ENCODE measurements around the gene USP7. TPM values are rescaled to one million over a fixed set of nuclear protein-coding genes. Genes with fewer than 3 reads are reported as not detected.

USP7 gene
- total RNA-seq, 2 donors from 2014 or later, result 114 to 140 TPM

DNA sequence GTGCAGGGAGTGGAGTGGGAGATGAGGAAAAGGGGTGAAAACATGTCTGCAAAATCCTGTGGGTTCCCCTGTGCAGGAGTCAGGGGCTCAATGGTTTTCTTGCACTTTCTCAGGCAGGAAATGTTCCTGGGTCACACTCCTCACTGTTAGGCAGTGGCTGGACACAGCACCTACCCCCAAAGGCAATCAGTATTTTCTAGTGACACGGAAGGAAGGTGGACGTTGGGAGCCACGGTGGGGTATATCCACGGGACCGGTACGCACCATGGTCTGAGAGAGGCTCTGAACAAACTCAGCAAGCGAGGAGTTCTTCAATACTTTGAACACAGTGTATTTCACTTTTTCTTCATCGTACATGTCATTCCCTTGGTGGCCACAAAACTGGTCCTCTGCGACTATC, 60.7 kb downstream of the USP7 start:
- peaks cover 95% of the 10 kb centered on the region for H3K36me3 ChIP-seq (ENCODE audit: control insufficient read depth, insufficient read depth, low read length)
- WGBS, 2 experiments (ENCODE audit: insufficient coverage in 1 of 2, insufficient read length in 1 of 2), result 95 to 96% methylated on average over 4 to 9 of the region's 9 CpGs
- H3K9me3 Mint-ChIP-seq, result no peaks in the 10 kb centered on the region
- no peaks in the 10 kb centered on the region for H3K4me1 ChIP-seq (ENCODE audit: control insufficient read depth, insufficient read depth, low read length)
- no peak overlapping the region for H3K4me3 ChIP-seq (ENCODE audit: low read length)
- no peaks in the 10 kb centered on the region for H3K27me3 ChIP-seq (ENCODE audit: control insufficient read depth, insufficient read depth, low read length, poor library complexity, severe bottlenecking)
- H3K4me3 Mint-ChIP-seq, result no peak overlapping the region
- peaks cover 2% of the 10 kb centered on the region for H3K4me1 Mint-ChIP-seq
- H3K9me3 ChIP-seq (ENCODE audit: control insufficient read depth, low read length), result no peaks in the 10 kb centered on the region
- no peak overlapping the region for H3K27ac ChIP-seq (ENCODE audit: low read depth, low read length)
- no peaks in the 10 kb centered on the region for H3K27me3 Mint-ChIP-seq (ENCODE audit: insufficient read depth)
- no peak overlapping the region for H3K9ac ChIP-seq (ENCODE audit: extremely low read depth, low read length, poor library complexity, severe bottlenecking)
- H3K36me3 Mint-ChIP-seq (ENCODE audit: low read depth), result peaks cover 86% of the 10 kb centered on the region
- TF ChIP-seq, protein P1, sequence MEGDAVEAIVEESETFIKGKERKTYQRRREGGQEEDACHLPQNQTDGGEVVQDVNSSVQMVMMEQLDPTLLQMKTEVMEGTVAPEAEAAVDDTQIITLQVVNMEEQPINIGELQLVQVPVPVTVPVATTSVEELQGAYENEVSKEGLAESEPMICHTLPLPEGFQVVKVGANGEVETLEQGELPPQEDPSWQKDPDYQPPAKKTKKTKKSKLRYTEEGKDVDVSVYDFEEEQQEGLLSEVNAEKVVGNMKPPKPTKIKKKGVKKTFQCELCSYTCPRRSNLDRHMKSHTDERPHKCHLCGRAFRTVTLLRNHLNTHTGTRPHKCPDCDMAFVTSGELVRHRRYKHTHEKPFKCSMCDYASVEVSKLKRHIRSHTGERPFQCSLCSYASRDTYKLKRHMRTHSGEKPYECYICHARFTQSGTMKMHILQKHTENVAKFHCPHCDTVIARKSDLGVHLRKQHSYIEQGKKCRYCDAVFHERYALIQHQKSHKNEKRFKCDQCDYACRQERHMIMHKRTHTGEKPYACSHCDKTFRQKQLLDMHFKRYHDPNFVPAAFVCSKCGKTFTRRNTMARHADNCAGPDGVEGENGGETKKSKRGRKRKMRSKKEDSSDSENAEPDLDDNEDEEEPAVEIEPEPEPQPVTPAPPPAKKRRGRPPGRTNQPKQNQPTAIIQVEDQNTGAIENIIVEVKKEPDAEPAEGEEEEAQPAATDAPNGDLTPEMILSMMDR (conservative IDR thresholded peaks at IDR 0.05), result no peak
- DNase-seq, result no peak
- H3K27ac Mint-ChIP-seq, result peak overlapping the region; percentile 26

DNA sequence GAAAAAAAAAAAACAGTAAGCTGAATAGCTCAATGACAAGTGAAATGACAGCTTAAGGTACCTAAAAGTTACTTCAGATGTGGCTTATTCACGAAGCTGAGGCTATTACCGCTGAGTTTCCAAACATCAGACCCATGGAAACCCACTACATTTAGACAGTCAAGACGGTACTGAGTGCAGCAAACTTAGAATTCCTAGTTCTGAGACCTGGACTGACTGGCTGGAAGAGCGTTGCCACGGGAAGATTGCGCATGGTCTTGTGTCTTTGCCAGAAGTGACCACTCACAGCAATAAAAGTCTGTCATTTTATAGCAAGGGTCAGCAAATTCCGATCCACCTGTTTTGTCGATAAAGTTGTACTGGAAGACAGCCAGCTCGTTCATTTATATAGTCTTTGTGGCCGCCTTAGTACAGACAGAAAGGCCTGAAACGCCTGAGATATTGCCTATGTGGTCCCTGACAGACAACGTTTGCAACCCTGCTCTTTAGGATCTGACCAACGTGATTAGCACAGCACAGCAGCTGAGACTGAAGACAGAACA, 62.3 kb downstream of the USP7 start:
- Histone ChIP-seq H3K36me3 (ENCODE audit: control insufficient read depth, insufficient read depth, low read length) (peaks cover 93% of the 10 kb centered on the region), H3K4me1 (ENCODE audit: control insufficient read depth, insufficient read depth, low read length) (no peaks in the 10 kb centered on the region), H3K9me3 (ENCODE audit: control insufficient read depth, low read length) (no peaks in the 10 kb centered on the region), H3K27me3 (ENCODE audit: control insufficient read depth, insufficient read depth, low read length, poor library complexity, severe bottlenecking) (no peaks in the 10 kb centered on the region), H3K4me3 (ENCODE audit: low read length) (no peak overlapping the region), H3K27ac (ENCODE audit: low read depth, low read length) (no peak overlapping the region), H3K9ac (ENCODE audit: extremely low read depth, low read length, poor library complexity, severe bottlenecking) (no peak overlapping the region)
- Mint-ChIP-seq H3K27ac (no peak overlapping the region), H3K4me1 (no peaks in the 10 kb centered on the region), H3K9me3 (no peaks in the 10 kb centered on the region), H3K4me3 (no peak overlapping the region), H3K27me3 (ENCODE audit: insufficient read depth) (no peaks in the 10 kb centered on the region), H3K36me3 (ENCODE audit: low read depth) (peaks cover 88% of the 10 kb centered on the region)
- TF ChIP-seq, protein P1 (conservative IDR thresholded peaks at IDR 0.05), result no peak
- 93 to 94% methylated on average over 13 of the region's 13 CpGs for WGBS, 2 experiments (ENCODE audit: insufficient coverage in 1 of 2, insufficient read length in 1 of 2)
- DNase-seq, result no peak

DNA sequence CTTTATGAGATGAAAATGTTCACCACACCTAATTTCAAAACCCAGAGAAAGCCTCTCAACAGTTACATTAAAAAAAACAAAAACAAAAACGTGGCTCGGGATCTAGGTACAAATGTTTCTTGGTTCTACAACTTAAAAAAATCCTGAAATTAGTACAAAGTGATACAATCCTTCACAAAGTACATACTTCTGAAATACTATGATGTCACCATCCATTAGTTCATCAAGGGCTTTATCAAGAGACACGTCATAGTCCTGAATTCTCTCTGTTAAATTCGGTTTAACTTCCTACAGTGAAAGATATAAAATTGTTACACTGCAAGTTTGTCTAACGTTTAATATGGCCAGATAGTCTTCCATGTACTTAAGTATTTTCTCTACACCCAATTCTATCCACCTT, 63.4 kb downstream of the USP7 start:
- Histone ChIP-seq H3K36me3 (ENCODE audit: control insufficient read depth, insufficient read depth, low read length) (peaks cover 91% of the 10 kb centered on the region), H3K4me3 (ENCODE audit: low read length) (no peak overlapping the region), H3K27ac (ENCODE audit: low read depth, low read length) (no peak overlapping the region), H3K9ac (ENCODE audit: extremely low read depth, low read length, poor library complexity, severe bottlenecking) (no peak overlapping the region), H3K27me3 (ENCODE audit: control insufficient read depth, insufficient read depth, low read length, poor library complexity, severe bottlenecking) (no peaks in the 10 kb centered on the region), H3K4me1 (ENCODE audit: control insufficient read depth, insufficient read depth, low read length) (no peaks in the 10 kb centered on the region), H3K9me3 (ENCODE audit: control insufficient read depth, low read length) (no peaks in the 10 kb centered on the region)
- no peaks in the 10 kb centered on the region for H3K27me3 Mint-ChIP-seq (ENCODE audit: insufficient read depth)
- H3K9me3 Mint-ChIP-seq, result no peaks in the 10 kb centered on the region
- H3K4me3 Mint-ChIP-seq, result no peak overlapping the region
- no peaks in the 10 kb centered on the region for H3K4me1 Mint-ChIP-seq
- DNase-seq, result no peak
- H3K27ac Mint-ChIP-seq, result peak overlapping the region; percentile 46
- peaks cover 84% of the 10 kb centered on the region for H3K36me3 Mint-ChIP-seq (ENCODE audit: low read depth)
- TF ChIP-seq, protein P1 (conservative IDR thresholded peaks at IDR 0.05), result no peak
- 94 to 96% methylated on average over 4 to 5 of the region's 5 CpGs for WGBS, 2 experiments (ENCODE audit: insufficient coverage in 1 of 2, insufficient read length in 1 of 2)
